Measurements from ENCODE around the gene ATP8A2. TPM values are rescaled to one million over a fixed set of nuclear protein-coding genes. Genes with fewer than 3 reads are reported as not detected.

Gene ATP8A2
- polyA plus RNA-seq, 3 donors, result not detected

DNA sequence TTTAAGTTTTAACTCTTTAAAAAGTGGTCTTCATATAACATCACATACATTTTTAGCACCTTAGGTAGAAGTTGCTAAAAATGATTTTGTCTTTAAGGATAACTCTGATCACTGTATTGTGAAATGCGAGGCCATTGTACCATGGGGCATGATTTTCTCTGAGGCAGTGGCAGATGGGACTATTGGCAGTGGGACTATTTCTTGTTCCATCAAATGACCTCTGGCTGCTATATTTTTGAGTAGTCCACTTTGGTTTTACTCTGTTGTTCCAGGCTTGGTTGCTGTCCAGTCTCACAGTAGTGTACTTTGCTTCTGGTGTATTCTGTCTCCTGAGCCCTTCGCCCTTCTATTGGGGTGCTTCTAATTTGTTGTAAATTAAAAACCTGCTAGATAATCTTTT lies 156.5 kb downstream of the ATP8A2 start:
- Histone ChIP-seq H4K20me1 (ENCODE audit: insufficient read depth, low read length) (no peaks in the 10 kb centered on the region), H3K4me2 (replicated peaks; ENCODE audit: extremely low read depth, low read length, poor library complexity, severe bottlenecking) (no peak overlapping the region), H3K27me3 (ENCODE audit: control insufficient read depth in 2 of 2, insufficient read depth in 2 of 2, low read length in 2 of 2) (no peaks in the 10 kb centered on the region), H2AFZ (ENCODE audit: insufficient read depth, low read depth, low read length, poor library complexity, severe bottlenecking) (no peak overlapping the region), H3K36me3 (replicated peaks in 1 of 2; ENCODE audit: control insufficient read depth in 1 of 2, insufficient read depth in 2 of 2, low read length in 2 of 2) (no peaks in the 10 kb centered on the region), H3K9ac (ENCODE audit: insufficient read depth, low read length, poor library complexity, severe bottlenecking) (no peak overlapping the region), H3K27ac (ENCODE audit: low read depth in 1 of 2, low read length in 2 of 2) (no peak overlapping the region), H3K4me3 (replicated peaks in 1 of 3; ENCODE audit: low read depth in 2 of 3, low read length in 3 of 3) (no peak overlapping the region), H3K79me2 (ENCODE audit: insufficient read depth, low read length) (no peaks in the 10 kb centered on the region), H3K4me1 (ENCODE audit: control insufficient read depth in 1 of 2, insufficient read depth in 2 of 2, low read length in 2 of 2) (no peaks in the 10 kb centered on the region), H3K9me3 (replicated peaks in 1 of 2; ENCODE audit: control insufficient read depth in 1 of 2, insufficient read depth in 1 of 2, low read length in 2 of 2) (peaks cover 6 to 9% of the 10 kb centered on the region in 2 donors)
- TF ChIP-seq, protein P1, sequence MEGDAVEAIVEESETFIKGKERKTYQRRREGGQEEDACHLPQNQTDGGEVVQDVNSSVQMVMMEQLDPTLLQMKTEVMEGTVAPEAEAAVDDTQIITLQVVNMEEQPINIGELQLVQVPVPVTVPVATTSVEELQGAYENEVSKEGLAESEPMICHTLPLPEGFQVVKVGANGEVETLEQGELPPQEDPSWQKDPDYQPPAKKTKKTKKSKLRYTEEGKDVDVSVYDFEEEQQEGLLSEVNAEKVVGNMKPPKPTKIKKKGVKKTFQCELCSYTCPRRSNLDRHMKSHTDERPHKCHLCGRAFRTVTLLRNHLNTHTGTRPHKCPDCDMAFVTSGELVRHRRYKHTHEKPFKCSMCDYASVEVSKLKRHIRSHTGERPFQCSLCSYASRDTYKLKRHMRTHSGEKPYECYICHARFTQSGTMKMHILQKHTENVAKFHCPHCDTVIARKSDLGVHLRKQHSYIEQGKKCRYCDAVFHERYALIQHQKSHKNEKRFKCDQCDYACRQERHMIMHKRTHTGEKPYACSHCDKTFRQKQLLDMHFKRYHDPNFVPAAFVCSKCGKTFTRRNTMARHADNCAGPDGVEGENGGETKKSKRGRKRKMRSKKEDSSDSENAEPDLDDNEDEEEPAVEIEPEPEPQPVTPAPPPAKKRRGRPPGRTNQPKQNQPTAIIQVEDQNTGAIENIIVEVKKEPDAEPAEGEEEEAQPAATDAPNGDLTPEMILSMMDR (IDR thresholded peaks at IDR 0.05), result no peak
- no peaks in the 10 kb centered on the region for H3K36me3 Mint-ChIP-seq
- H3K4me3 Mint-ChIP-seq, result no peak overlapping the region
- 100% methylated on average over 1 of the region's 2 CpGs for WGBS (ENCODE audit: insufficient coverage)
- peaks cover 0 to 3% (median 2%) of the 10 kb centered on the region in 3 donors for H3K27me3 Mint-ChIP-seq (ENCODE audit: low read depth in 3 of 3)
- H3K27ac Mint-ChIP-seq, result no peak overlapping the region
- peaks cover 0 to 18% (median 13%) of the 10 kb centered on the region in 7 donors for H3K9me3 Mint-ChIP-seq
- no peak for DNase-seq
- no peaks in the 10 kb centered on the region for H3K4me1 Mint-ChIP-seq
- intact Hi-C loops (cut with micrococcal nuclease), result no loop called here

DNA sequence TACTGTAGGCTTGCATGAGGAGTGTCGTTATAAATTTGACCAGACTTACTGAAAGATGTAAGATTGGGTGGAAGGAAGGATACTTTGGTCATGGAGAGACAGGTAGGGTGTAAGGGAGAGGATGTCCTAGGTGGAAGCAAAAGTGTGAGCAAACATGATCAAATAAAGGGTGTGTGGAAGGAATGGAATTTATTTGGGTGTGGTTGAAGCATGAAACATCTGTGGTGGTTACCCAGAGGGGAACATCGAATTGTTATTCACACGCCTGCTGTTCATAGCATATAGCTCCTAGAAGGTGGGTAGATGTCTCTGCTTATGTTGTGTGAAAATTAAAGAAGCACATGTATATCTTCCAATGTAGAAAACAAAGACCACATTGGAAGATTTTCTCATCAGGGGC lies 157.7 kb downstream of the ATP8A2 start:
- Histone ChIP-seq H3K36me3 (replicated peaks in 1 of 2; ENCODE audit: control insufficient read depth in 1 of 2, insufficient read depth in 2 of 2, low read length in 2 of 2) (no peaks in the 10 kb centered on the region), H3K9me3 (replicated peaks in 1 of 2; ENCODE audit: control insufficient read depth in 1 of 2, insufficient read depth in 1 of 2, low read length in 2 of 2) (peaks cover 6 to 9% of the 10 kb centered on the region in 2 donors), H3K4me3 (replicated peaks in 1 of 3; ENCODE audit: low read depth in 2 of 3, low read length in 3 of 3) (no peak overlapping the region), H3K4me1 (ENCODE audit: control insufficient read depth in 1 of 2, insufficient read depth in 2 of 2, low read length in 2 of 2) (no peaks in the 10 kb centered on the region), H3K9ac (ENCODE audit: insufficient read depth, low read length, poor library complexity, severe bottlenecking) (no peak overlapping the region), H3K27me3 (ENCODE audit: control insufficient read depth in 2 of 2, insufficient read depth in 2 of 2, low read length in 2 of 2) (no peaks in the 10 kb centered on the region), H3K4me2 (replicated peaks; ENCODE audit: extremely low read depth, low read length, poor library complexity, severe bottlenecking) (no peak overlapping the region), H3K79me2 (ENCODE audit: insufficient read depth, low read length) (no peaks in the 10 kb centered on the region), H3K27ac (ENCODE audit: low read depth in 1 of 2, low read length in 2 of 2) (no peak overlapping the region), H4K20me1 (ENCODE audit: insufficient read depth, low read length) (no peaks in the 10 kb centered on the region), H2AFZ (ENCODE audit: insufficient read depth, low read depth, low read length, poor library complexity, severe bottlenecking) (no peak overlapping the region)
- Mint-ChIP-seq H3K9me3 (peaks cover 0 to 18% (median 9%) of the 10 kb centered on the region in 7 donors), H3K4me1 (no peaks in the 10 kb centered on the region), H3K36me3 (no peaks in the 10 kb centered on the region), H3K27me3 (ENCODE audit: low read depth in 3 of 3) (peaks cover 0 to 4% (median 0%) of the 10 kb centered on the region in 3 donors), H3K27ac (no peak overlapping the region), H3K4me3 (no peak overlapping the region)
- intact Hi-C loops (cut with micrococcal nuclease), result no loop called here
- 92% methylated on average over 1 of the region's 3 CpGs for WGBS (ENCODE audit: insufficient coverage)
- TF ChIP-seq, protein P1 (IDR thresholded peaks at IDR 0.05), result no peak
- no peak for DNase-seq

Data from CD14-positive monocyte (primary cell).